ENCODE measurements around the gene SPDYA. TPM values are rescaled to one million over a fixed set of nuclear protein-coding genes. Genes with fewer than 3 reads are reported as not detected.

SPDYA gene
- 0.13 TPM in 1 of 2 replicates, not detected in the other for total RNA-seq

GRCh38 chr2:28810384-28811285 lies at the start of gene SPDYA:
Gene SPDYA (plus strand): TSS chr2:28810834. CDS start chr2:28816015, 5,181 bp downstream.

GRCh38 chr2:28870146-28870891 lies 59.7 kb downstream of the SPDYA start, which contains the start of gene TRMT61B:
Gene TRMT61B (minus strand): TSS chr2:28870309. CDS start chr2:28870277, 32 bp downstream.

GRCh38 chr2:28894470-28895188 lies 84.0 kb downstream of the SPDYA start, which contains the start of gene WDR43:
Gene WDR43 (plus strand): TSS chr2:28894667. CDS start chr2:28894699, 32 bp downstream.

Other genes with a start within 250 kb of the SPDYA start
- gene PPP1CB, start 59.0 kb upstream of the SPDYA start, total RNA-seq = 103 and 131 TPM in 2 replicates
- gene TRMT61B, start 59.5 kb downstream of the SPDYA start, total RNA-seq = 6.9 and 13.7 TPM in 2 replicates
- 21.6 and 47.6 TPM in 2 replicates for gene WDR43, start 83.8 kb downstream of the SPDYA start, total RNA-seq
- 0.13 TPM in 1 of 2 replicates, not detected in the other for gene TOGARAM2, start 170.5 kb downstream of the SPDYA start, total RNA-seq